Keratinocyte (primary cell): Measurements from ENCODE around the gene CARMIL3. TPM values are rescaled to one million over a fixed set of nuclear protein-coding genes. Genes with fewer than 3 reads are reported as not detected.

Experiments
- DNase-seq: peaks from one replicate; pipeline ENCODE4 v3.0.0-alpha.2; 2011; ENCODE audit warnings: low read depth, missing footprints, low spot score
- FAIRE-seq: peaks from 2 replicates; lab custom pipeline; 2011; peaks lifted over from hg19 to GRCh38; lab: Jason Lieb, UNC
- H2AFZ ChIP-seq: 2 replicates; pipeline ENCODE4 v1.6.0; 2012; ENCODE audit warnings: low read length, control low read depth, inconsistent platforms; ENCODE audit not compliant: control insufficient read depth
- H3K27ac ChIP-seq: 2 replicates; pipeline ENCODE4 v1.5.1; 2011; ENCODE audit warnings: low read length; ENCODE audit not compliant: control insufficient read depth, insufficient read depth
- H3K27me3 ChIP-seq: 3 replicates; pipeline ENCODE4 v1.6.0; 2011; ENCODE audit warnings: low read length; ENCODE audit not compliant: control insufficient read depth, insufficient read depth; ENCODE audit errors: extremely low read depth
- H3K36me3 ChIP-seq, 2 experiments: 2 replicates in 1 of 2; 3 replicates in 1 of 2; pipeline ENCODE4 v1.5.1; 2011; ENCODE audit warnings: low read length in 2 of 2, mild to moderate bottlenecking in 1 of 2; ENCODE audit not compliant: control insufficient read depth in 2 of 2, insufficient read depth in 2 of 2; ENCODE audit errors: extremely low read depth in 1 of 2
- H3K4me1 ChIP-seq: 3 replicates; pipeline ENCODE4 v1.5.1; 2011; ENCODE audit warnings: low read length; ENCODE audit not compliant: control insufficient read depth, insufficient read depth; ENCODE audit errors: extremely low read depth
- H3K4me2 ChIP-seq: 3 replicates; pipeline ENCODE4 v1.6.0; 2011; ENCODE audit warnings: low read depth, low read length; ENCODE audit not compliant: control insufficient read depth, insufficient read depth; ENCODE audit errors: extremely low read depth
- H3K4me3 ChIP-seq, 3 experiments: fragments of 200-600 bp in 1 of 3; sonication (generic) in 1 of 3; 2 replicates in 2 of 3; 3 replicates in 1 of 3; pipeline ENCODE4 v1.5.1; 2011 to 2016; ENCODE audit warnings: low read length in 3 of 3, mild to moderate bottlenecking in 3 of 3, control low read depth in 2 of 3, inconsistent platforms in 1 of 3, low read depth in 1 of 3, mixed read lengths in 1 of 3, mixed run types in 1 of 3, moderate library complexity in 1 of 3; ENCODE audit not compliant: control insufficient read depth in 2 of 3, insufficient read depth in 2 of 3; ENCODE audit errors: extremely low read depth in 1 of 3
- H3K79me2 ChIP-seq: 2 replicates; pipeline ENCODE4 v1.6.0; 2012; ENCODE audit warnings: low read length; ENCODE audit not compliant: control insufficient read depth, insufficient read depth
- H3K9ac ChIP-seq: 3 replicates; pipeline ENCODE4 v1.6.0; 2011; ENCODE audit warnings: low read length; ENCODE audit not compliant: control insufficient read depth, insufficient read depth; ENCODE audit errors: extremely low read depth
- H3K9me1 ChIP-seq: 3 replicates; pipeline ENCODE4 v1.6.0; 2011; ENCODE audit warnings: low read length; ENCODE audit not compliant: control insufficient read depth, insufficient read depth; ENCODE audit errors: extremely low read depth
- H3K9me3 ChIP-seq: 2 replicates; pipeline ENCODE4 v1.5.1; 2012; ENCODE audit warnings: low read depth, low read length; ENCODE audit not compliant: control insufficient read depth
- H4K20me1 ChIP-seq: 3 replicates; pipeline ENCODE4 v1.6.0; 2011; ENCODE audit warnings: low read length; ENCODE audit not compliant: control insufficient read depth, insufficient read depth; ENCODE audit errors: extremely low read depth
- CTCF ChIP-seq, 3 experiments: IDR thresholded peaks in 1 of 3; conservative IDR thresholded peaks in 1 of 3; optimal IDR thresholded peaks in 1 of 3; 2 replicates in 2 of 3; 3 replicates in 1 of 3; pipeline versions ENCODE3 to v1.5.1; 2011; ENCODE audit warnings: low read length in 3 of 3, mild to moderate bottlenecking in 3 of 3, moderate library complexity in 2 of 3, control low read depth in 1 of 3, inconsistent platforms in 1 of 3; ENCODE audit not compliant: insufficient read depth in 2 of 3; ENCODE audit errors: extremely low read depth in 1 of 3
- EZH2 ChIP-seq: IDR thresholded peaks from one replicate; pipeline ENCODE4 v1.6.1; 2012; ENCODE audit warnings: inconsistent platforms, mild to moderate bottlenecking, low read length, moderate library complexity
- dilution Hi-C: fragments of 300-500 bp; cut with MboI; formaldehyde crosslinking; loops from one replicate; pipeline ENCODE4 v1.7.0; 2020; ENCODE audit warnings: low sequenced_read_pairs; ENCODE audit not compliant: extremely low pct_ligation_motif_present
- polyA plus RNA-seq, 5 experiments: library from polyadenylated mRNA; depleted of rRNA in 3 of 5; stranded (reverse) in 3 of 5; stranded (forward) in 1 of 5; unstranded in 1 of 5; fragments of >200 nt; gene quantifications; 1 replicate in 1 of 5; 2 replicates in 3 of 5; 3 replicates in 1 of 5; pipeline versions ENCODE4 v1.2.1 to v1.2.3, GENCODE V29; 2011 to 2012; ENCODE audit warnings: missing spikeins in 2 of 5, low read depth in 1 of 5, low replicate concordance in 1 of 5

The CARMIL3 gene
- polyA plus RNA-seq, 1 donor (not counting 4 experiments of a cell fraction or from before 2014, with no cell fraction given), result 0.12 TPM

- Histone ChIP-seq H3K79me2 (no peaks in the 10 kb centered on the region), H3K9me1 (no peaks in the 10 kb centered on the region), H3K36me3 (no peaks in the 10 kb centered on the region), H3K4me2 (peak overlapping the region; percentile 86), H3K9me3 (no peaks in the 10 kb centered on the region), H3K27ac (no peak overlapping the region), H2AFZ (no peak overlapping the region), H3K4me1 (peaks cover 5% of the 10 kb centered on the region), H3K27me3 (peaks cover 14% of the 10 kb centered on the region), H4K20me1 (no peaks in the 10 kb centered on the region), H3K4me3 (peak overlapping the region in 1 of 3 experiments; percentile 41), H3K9ac (no peak overlapping the region)
- TF ChIP-seq CTCF (optimal IDR thresholded peaks at IDR 0.05 in 1 of 3, IDR thresholded peaks at IDR 0.05 in 1 of 3, conservative IDR thresholded peaks at IDR 0.05 in 1 of 3; ENCODE audit: extremely low read depth in 1 of 3, insufficient read depth in 2 of 3, low read length in 3 of 3) (no peak), EZH2 (no peak)
- DNase-seq (no peak), FAIRE-seq (no peak)
- dilution Hi-C loops, result no loop called here
Observed at GRCh38 chr14:24081739-24082211, 30.0 kb downstream of the CARMIL3 start.

- Histone ChIP-seq H3K9me1 (no peaks in the 10 kb centered on the region), H3K27me3 (peaks cover 14% of the 10 kb centered on the region), H3K4me1 (peaks cover 5% of the 10 kb centered on the region), H2AFZ (no peak overlapping the region), H3K79me2 (no peaks in the 10 kb centered on the region), H3K9ac (no peak overlapping the region), H3K27ac (no peak overlapping the region), H3K9me3 (no peaks in the 10 kb centered on the region), H3K36me3 (no peaks in the 10 kb centered on the region), H3K4me2 (no peak overlapping the region), H4K20me1 (no peaks in the 10 kb centered on the region), H3K4me3 (no peak overlapping the region)
- no peak for FAIRE-seq
- dilution Hi-C loops, result no loop called here
- no peak for DNase-seq
- TF ChIP-seq EZH2, result no peak
- TF ChIP-seq CTCF (optimal IDR thresholded peaks at IDR 0.05 in 1 of 3, IDR thresholded peaks at IDR 0.05 in 1 of 3, conservative IDR thresholded peaks at IDR 0.05 in 1 of 3; ENCODE audit: extremely low read depth in 1 of 3, insufficient read depth in 2 of 3, low read length in 3 of 3), result no peak
Observed at GRCh38 chr14:24082411-24083080, 30.7 kb downstream of the CARMIL3 start.
